Glutamatergic neuron (in vitro differentiated cells): ENCODE data around the gene PIP5K1C. TPM values are rescaled to one million over a fixed set of nuclear protein-coding genes. Genes with fewer than 3 reads are reported as not detected.

Experiments
- DNase-seq: peaks from one replicate; pipeline ENCODE4 v3.0.0; 2022
- H3K27ac Mint-ChIP-seq: one replicate; pipeline ENCODE4 v1.8.0; 2020; ENCODE audit warnings: mild to moderate bottlenecking, mixed read lengths, inconsistent platforms; ENCODE audit not compliant: unreplicated experiment
- H3K27me3 Mint-ChIP-seq: one replicate; pipeline ENCODE4 v1.8.0; 2020; ENCODE audit warnings: mild to moderate bottlenecking, moderate library complexity, mixed read lengths, inconsistent platforms; ENCODE audit not compliant: unreplicated experiment
- H3K36me3 Mint-ChIP-seq: one replicate; pipeline ENCODE4 v1.8.0; 2020; ENCODE audit warnings: mild to moderate bottlenecking, mixed read lengths, inconsistent platforms; ENCODE audit not compliant: unreplicated experiment
- H3K4me1 Mint-ChIP-seq: one replicate; pipeline ENCODE4 v1.8.0; 2020; ENCODE audit warnings: mild to moderate bottlenecking, low read depth, mixed read lengths, inconsistent platforms; ENCODE audit not compliant: unreplicated experiment
- H3K4me3 Mint-ChIP-seq: one replicate; pipeline ENCODE4 v1.8.0; 2020; ENCODE audit warnings: mild to moderate bottlenecking, mixed read lengths, inconsistent platforms; ENCODE audit not compliant: unreplicated experiment
- H3K9me3 Mint-ChIP-seq: one replicate; pipeline ENCODE4 v1.8.0; 2020; ENCODE audit warnings: mild to moderate bottlenecking, moderate library complexity, mixed read lengths, inconsistent platforms; ENCODE audit not compliant: unreplicated experiment
- CTCF ChIP-seq: fragments of 200-600 bp; sonication (generic); IDR thresholded peaks from one replicate; pipeline ENCODE4 v1.5.0; 2021; ENCODE audit not compliant: partially characterized antibody, unreplicated experiment
- total RNA-seq: library from RNA; stranded (reverse); fragmentation: NEBNext Ultra II Directional; extraction: Animal tissue kit (Norgen Biotek cat#: 25700); gene quantifications from one replicate; pipeline ENCODE4 v1.2.1, GENCODE V29; 2021; ENCODE audit not compliant: unreplicated experiment

Gene PIP5K1C
- total RNA-seq, 1 donor from 2014 or later = 169 TPM

GRCh38 chr19:3636506-3636905 lies 63.8 kb downstream of the PIP5K1C start:
- no peak for TF ChIP-seq CTCF
- no peak overlapping the region for H3K27ac Mint-ChIP-seq
- H3K36me3 Mint-ChIP-seq = peaks cover 6% of the 10 kb centered on the region
- H3K27me3 Mint-ChIP-seq = peaks cover 5% of the 10 kb centered on the region
- no peak overlapping the region for H3K4me3 Mint-ChIP-seq
- no peaks in the 10 kb centered on the region for H3K4me1 Mint-ChIP-seq
- DNase-seq = no peak
- peaks cover 10% of the 10 kb centered on the region for H3K9me3 Mint-ChIP-seq

GRCh38 chr19:3634496-3635045 lies 65.7 kb downstream of the PIP5K1C start:
- H3K27ac Mint-ChIP-seq = peak overlapping the region; percentile 48
- TF ChIP-seq CTCF = no peak
- no peak for DNase-seq
- H3K4me3 Mint-ChIP-seq = no peak overlapping the region
- peaks cover 12% of the 10 kb centered on the region for H3K9me3 Mint-ChIP-seq
- H3K4me1 Mint-ChIP-seq = no peaks in the 10 kb centered on the region
- H3K36me3 Mint-ChIP-seq = peaks cover under 1% of the 10 kb centered on the region
- peaks cover 2% of the 10 kb centered on the region for H3K27me3 Mint-ChIP-seq

GRCh38 chr19:3633559-3633988 lies 66.7 kb downstream of the PIP5K1C start:
- H3K27ac Mint-ChIP-seq = no peak overlapping the region
- H3K9me3 Mint-ChIP-seq = peaks cover 13% of the 10 kb centered on the region
- H3K36me3 Mint-ChIP-seq = no peaks in the 10 kb centered on the region
- H3K4me3 Mint-ChIP-seq = no peak overlapping the region
- no peak for DNase-seq
- H3K27me3 Mint-ChIP-seq = peaks cover 5% of the 10 kb centered on the region
- TF ChIP-seq CTCF = no peak
- H3K4me1 Mint-ChIP-seq = no peaks in the 10 kb centered on the region

GRCh38 chr19:3632739-3633558 lies 67.3 kb downstream of the PIP5K1C start:
- Mint-ChIP-seq H3K27ac (no peak overlapping the region), H3K9me3 (peaks cover 13% of the 10 kb centered on the region), H3K36me3 (no peaks in the 10 kb centered on the region), H3K4me3 (no peak overlapping the region), H3K27me3 (peaks cover 4% of the 10 kb centered on the region), H3K4me1 (no peaks in the 10 kb centered on the region)
- no peak for DNase-seq
- TF ChIP-seq CTCF = no peak

GRCh38 chr19:3632098-3632497 lies 68.2 kb downstream of the PIP5K1C start:
- Mint-ChIP-seq H3K9me3 (peaks cover 13% of the 10 kb centered on the region), H3K27ac (no peak overlapping the region), H3K4me3 (no peak overlapping the region), H3K36me3 (no peaks in the 10 kb centered on the region), H3K4me1 (no peaks in the 10 kb centered on the region), H3K27me3 (peaks cover 4% of the 10 kb centered on the region)
- no peak for DNase-seq
- no peak for TF ChIP-seq CTCF
